Measurements from ENCODE around the gene OR56B4.
"Not testable (repeated sequence)": the region's sequence is repeated elsewhere in the genome, so short reads cannot be mapped to it uniquely, and the experiment has no call there.

The OR56B4 gene

GRCh38 chr11:6107384-6107783 lies at the start of gene OR56B4:
Gene OR56B4 (plus strand): TSS chr11:6107684. CDS start chr11:6107779, 95 bp downstream.
- not testable (repeated sequence) for H3K4me3 ChIP-seq (ENCODE audit: low read depth, low read length); H3K27me3 ChIP-seq (ENCODE audit: control insufficient read depth, insufficient read depth, low read length); H3K9ac ChIP-seq (ENCODE audit: low read depth, low read length); H3K36me3 ChIP-seq (ENCODE audit: control insufficient read depth, insufficient read depth, low read length); H3K4me1 ChIP-seq (ENCODE audit: control insufficient read depth, insufficient read depth, low read length); H3K9me3 ChIP-seq (ENCODE audit: control insufficient read depth, insufficient read depth, low read length)

GRCh38 chr11:6061475-6061874 lies 46.0 kb upstream of the OR56B4 start:
- H3K36me3 ChIP-seq (ENCODE audit: control insufficient read depth, insufficient read depth, low read length), result no peaks in the 10 kb centered on the region
- H3K27me3 ChIP-seq (ENCODE audit: control insufficient read depth, insufficient read depth, low read length), result no peaks in the 10 kb centered on the region
- H3K9ac ChIP-seq (ENCODE audit: low read depth, low read length), result no peak overlapping the region
- no peak overlapping the region for H3K4me3 ChIP-seq (ENCODE audit: low read depth, low read length)
- H3K9me3 ChIP-seq (ENCODE audit: control insufficient read depth, insufficient read depth, low read length), result no peaks in the 10 kb centered on the region
- no peaks in the 10 kb centered on the region for H3K4me1 ChIP-seq (ENCODE audit: control insufficient read depth, insufficient read depth, low read length)

GRCh38 chr11:6062691-6063358 lies 44.7 kb upstream of the OR56B4 start:
- H3K9ac ChIP-seq (ENCODE audit: low read depth, low read length), result no peak overlapping the region
- no peaks in the 10 kb centered on the region for H3K4me1 ChIP-seq (ENCODE audit: control insufficient read depth, insufficient read depth, low read length)
- H3K27me3 ChIP-seq (ENCODE audit: control insufficient read depth, insufficient read depth, low read length), result no peaks in the 10 kb centered on the region
- H3K36me3 ChIP-seq (ENCODE audit: control insufficient read depth, insufficient read depth, low read length), result no peaks in the 10 kb centered on the region
- no peaks in the 10 kb centered on the region for H3K9me3 ChIP-seq (ENCODE audit: control insufficient read depth, insufficient read depth, low read length)
- H3K4me3 ChIP-seq (ENCODE audit: low read depth, low read length), result no peak overlapping the region

GRCh38 chr11:6067502-6067901 lies 40.0 kb upstream of the OR56B4 start:
- Histone ChIP-seq H3K4me1 (ENCODE audit: control insufficient read depth, insufficient read depth, low read length) (peaks cover 10% of the 10 kb centered on the region), H3K9me3 (ENCODE audit: control insufficient read depth, insufficient read depth, low read length) (no peaks in the 10 kb centered on the region), H3K9ac (ENCODE audit: low read depth, low read length) (no peak overlapping the region), H3K36me3 (ENCODE audit: control insufficient read depth, insufficient read depth, low read length) (no peaks in the 10 kb centered on the region), H3K4me3 (ENCODE audit: low read depth, low read length) (no peak overlapping the region), H3K27me3 (ENCODE audit: control insufficient read depth, insufficient read depth, low read length) (no peaks in the 10 kb centered on the region)

GRCh38 chr11:6076443-6076842 lies 31.0 kb upstream of the OR56B4 start:
- H3K27me3 ChIP-seq (ENCODE audit: control insufficient read depth, insufficient read depth, low read length); H3K9me3 ChIP-seq (ENCODE audit: control insufficient read depth, insufficient read depth, low read length); H3K4me3 ChIP-seq (ENCODE audit: low read depth, low read length); H3K9ac ChIP-seq (ENCODE audit: low read depth, low read length); H3K36me3 ChIP-seq (ENCODE audit: control insufficient read depth, insufficient read depth, low read length): not testable (repeated sequence)
- H3K4me1 ChIP-seq (ENCODE audit: control insufficient read depth, insufficient read depth, low read length), result peaks cover 11% of the 10 kb centered on the region

GRCh38 chr11:6077723-6078122 lies 29.8 kb upstream of the OR56B4 start:
- H3K4me3 ChIP-seq (ENCODE audit: low read depth, low read length), result no peak overlapping the region
- no peaks in the 10 kb centered on the region for H3K36me3 ChIP-seq (ENCODE audit: control insufficient read depth, insufficient read depth, low read length)
- H3K4me1 ChIP-seq (ENCODE audit: control insufficient read depth, insufficient read depth, low read length), result peaks cover 11% of the 10 kb centered on the region
- no peaks in the 10 kb centered on the region for H3K27me3 ChIP-seq (ENCODE audit: control insufficient read depth, insufficient read depth, low read length)
- no peak overlapping the region for H3K9ac ChIP-seq (ENCODE audit: low read depth, low read length)
- H3K9me3 ChIP-seq (ENCODE audit: control insufficient read depth, insufficient read depth, low read length), result peaks cover 9% of the 10 kb centered on the region

GRCh38 chr11:6079463-6079862 lies 28.0 kb upstream of the OR56B4 start:
- H3K36me3 ChIP-seq (ENCODE audit: control insufficient read depth, insufficient read depth, low read length), result no peaks in the 10 kb centered on the region
- H3K9me3 ChIP-seq (ENCODE audit: control insufficient read depth, insufficient read depth, low read length), result peaks cover 9% of the 10 kb centered on the region
- no peak overlapping the region for H3K4me3 ChIP-seq (ENCODE audit: low read depth, low read length)
- no peaks in the 10 kb centered on the region for H3K27me3 ChIP-seq (ENCODE audit: control insufficient read depth, insufficient read depth, low read length)
- H3K9ac ChIP-seq (ENCODE audit: low read depth, low read length), result no peak overlapping the region
- peaks cover 11% of the 10 kb centered on the region for H3K4me1 ChIP-seq (ENCODE audit: control insufficient read depth, insufficient read depth, low read length)

- H3K9me3 ChIP-seq (ENCODE audit: control insufficient read depth, insufficient read depth, low read length), result no peaks in the 10 kb centered on the region
- no peak overlapping the region for H3K9ac ChIP-seq (ENCODE audit: low read depth, low read length)
- H3K27me3 ChIP-seq (ENCODE audit: control insufficient read depth, insufficient read depth, low read length), result no peaks in the 10 kb centered on the region
- H3K36me3 ChIP-seq (ENCODE audit: control insufficient read depth, insufficient read depth, low read length), result no peaks in the 10 kb centered on the region
- no peak overlapping the region for H3K4me3 ChIP-seq (ENCODE audit: low read depth, low read length)
- H3K4me1 ChIP-seq (ENCODE audit: control insufficient read depth, insufficient read depth, low read length), result peaks cover 9% of the 10 kb centered on the region
Measured at GRCh38 chr11:6083129-6083528, 24.4 kb upstream of the OR56B4 start.

- no peaks in the 10 kb centered on the region for H3K27me3 ChIP-seq (ENCODE audit: control insufficient read depth, insufficient read depth, low read length)
- no peaks in the 10 kb centered on the region for H3K36me3 ChIP-seq (ENCODE audit: control insufficient read depth, insufficient read depth, low read length)
Measured at GRCh38 chr11:6084587-6084986, 22.9 kb upstream of the OR56B4 start.

GRCh38 chr11:6094186-6094585 lies 13.3 kb upstream of the OR56B4 start:
- Histone ChIP-seq H3K4me3 (ENCODE audit: low read depth, low read length) (no peak overlapping the region), H3K36me3 (ENCODE audit: control insufficient read depth, insufficient read depth, low read length) (no peaks in the 10 kb centered on the region), H3K27me3 (ENCODE audit: control insufficient read depth, insufficient read depth, low read length) (no peaks in the 10 kb centered on the region), H3K9ac (ENCODE audit: low read depth, low read length) (no peak overlapping the region), H3K9me3 (ENCODE audit: control insufficient read depth, insufficient read depth, low read length) (no peaks in the 10 kb centered on the region), H3K4me1 (ENCODE audit: control insufficient read depth, insufficient read depth, low read length) (no peaks in the 10 kb centered on the region)

More at GRCh38 chr11:6084587-6084986, 22.9 kb upstream of the OR56B4 start:
- no peaks in the 10 kb centered on the region for H3K9me3 ChIP-seq (ENCODE audit: control insufficient read depth, insufficient read depth, low read length)
- H3K9ac ChIP-seq (ENCODE audit: low read depth, low read length), result no peak overlapping the region
- H3K4me1 ChIP-seq (ENCODE audit: control insufficient read depth, insufficient read depth, low read length), result no peaks in the 10 kb centered on the region
- no peak overlapping the region for H3K4me3 ChIP-seq (ENCODE audit: low read depth, low read length)

GRCh38 chr11:6095798-6096197 lies 11.7 kb upstream of the OR56B4 start:
- Histone ChIP-seq H3K9ac (ENCODE audit: low read depth, low read length) (no peak overlapping the region), H3K9me3 (ENCODE audit: control insufficient read depth, insufficient read depth, low read length) (no peaks in the 10 kb centered on the region), H3K27me3 (ENCODE audit: control insufficient read depth, insufficient read depth, low read length) (no peaks in the 10 kb centered on the region), H3K4me3 (ENCODE audit: low read depth, low read length) (no peak overlapping the region), H3K4me1 (ENCODE audit: control insufficient read depth, insufficient read depth, low read length) (no peaks in the 10 kb centered on the region), H3K36me3 (ENCODE audit: control insufficient read depth, insufficient read depth, low read length) (no peaks in the 10 kb centered on the region)

GRCh38 chr11:6096417-6096816 lies 11.1 kb upstream of the OR56B4 start:
- Histone ChIP-seq H3K36me3 (ENCODE audit: control insufficient read depth, insufficient read depth, low read length) (no peaks in the 10 kb centered on the region), H3K9me3 (ENCODE audit: control insufficient read depth, insufficient read depth, low read length) (no peaks in the 10 kb centered on the region), H3K9ac (ENCODE audit: low read depth, low read length) (no peak overlapping the region), H3K4me1 (ENCODE audit: control insufficient read depth, insufficient read depth, low read length) (no peaks in the 10 kb centered on the region), H3K4me3 (ENCODE audit: low read depth, low read length) (no peak overlapping the region), H3K27me3 (ENCODE audit: control insufficient read depth, insufficient read depth, low read length) (no peaks in the 10 kb centered on the region)
